NCI-H2081 treated with DMSO at 0.1 percent for 48 hours (cell line): ENCODE results near the gene CCDC88B.

Experiments
- DNase-seq: peaks from one replicate; lab custom pipeline; 2025; lab: John Stamatoyannopoulos, UW

Gene CCDC88B

DNA sequence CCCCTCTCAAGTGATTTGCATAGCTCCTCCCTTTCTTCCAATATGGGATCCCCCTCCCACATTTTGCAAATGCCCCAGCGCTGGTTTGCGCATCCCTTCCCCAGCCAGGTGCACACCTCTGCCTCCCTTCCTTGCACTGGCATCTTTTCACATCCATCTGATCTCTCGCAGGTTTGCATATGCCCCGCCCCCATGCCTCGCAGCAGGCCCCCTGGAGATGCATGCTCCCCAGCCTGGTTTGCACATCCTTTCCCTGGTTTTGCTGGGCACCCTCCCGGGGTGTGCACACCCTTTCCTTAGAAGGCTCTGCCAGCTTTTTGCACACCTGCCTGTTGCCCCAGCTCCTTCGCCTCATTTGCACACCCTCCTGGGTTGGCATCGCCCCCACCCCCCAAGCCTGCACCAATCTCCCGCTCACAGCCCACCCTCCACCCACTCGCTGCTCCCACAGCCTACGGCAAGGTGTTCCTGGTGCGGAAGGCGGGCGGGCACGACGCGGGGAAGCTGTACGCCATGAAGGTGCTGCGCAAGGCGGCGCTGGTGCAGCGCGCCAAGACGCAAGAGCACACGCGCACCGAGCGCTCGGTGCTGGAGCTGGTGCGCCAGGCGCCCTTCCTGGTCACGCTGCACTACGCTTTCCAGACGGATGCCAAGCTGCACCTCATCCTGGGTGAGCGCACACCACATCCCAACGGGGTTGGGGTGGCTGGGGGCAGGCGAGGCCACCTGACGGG is 19.9 kb downstream of the CCDC88B start:
- DNase-seq, result no peak

DNA sequence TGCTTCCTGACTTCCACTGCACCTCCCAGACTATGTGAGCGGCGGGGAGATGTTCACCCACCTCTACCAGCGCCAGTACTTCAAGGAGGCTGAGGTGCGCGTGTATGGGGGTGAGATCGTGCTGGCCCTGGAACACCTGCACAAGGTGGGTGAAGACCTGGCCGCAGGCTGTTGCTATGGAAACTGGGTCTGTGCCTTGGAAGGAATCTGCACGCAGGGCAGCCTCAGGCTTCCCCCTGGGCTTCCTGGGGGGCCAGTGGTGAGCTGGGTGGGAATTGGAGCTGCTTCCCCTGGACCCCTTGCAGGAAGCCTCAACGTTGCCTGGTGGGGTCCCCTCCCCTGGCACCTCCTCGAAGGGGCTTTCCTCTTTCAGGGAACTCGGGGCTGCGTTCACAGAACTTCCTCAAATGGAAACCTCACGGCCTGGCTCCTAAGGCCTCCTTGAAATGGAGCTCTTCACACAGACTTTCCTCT is 20.5 kb downstream of the CCDC88B start:
- DNase-seq, result no peak

DNA sequence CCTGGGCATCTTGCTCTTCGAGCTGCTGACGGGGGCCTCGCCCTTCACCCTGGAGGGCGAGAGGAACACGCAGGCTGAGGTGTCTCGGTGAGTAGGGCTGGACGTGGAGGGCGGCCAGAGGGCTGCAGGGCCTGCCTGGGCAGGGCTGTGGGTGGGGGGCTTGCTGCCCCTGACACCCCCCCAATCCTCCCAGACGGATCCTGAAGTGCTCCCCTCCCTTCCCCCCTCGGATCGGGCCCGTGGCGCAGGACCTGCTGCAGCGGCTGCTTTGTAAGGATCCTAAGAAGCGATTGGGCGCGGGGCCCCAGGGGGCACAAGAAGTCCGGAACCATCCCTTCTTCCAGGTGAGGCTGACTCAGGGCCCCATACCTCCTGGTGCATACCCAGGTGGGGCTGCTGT is 21.7 kb downstream of the CCDC88B start:
- no peak for DNase-seq

DNA sequence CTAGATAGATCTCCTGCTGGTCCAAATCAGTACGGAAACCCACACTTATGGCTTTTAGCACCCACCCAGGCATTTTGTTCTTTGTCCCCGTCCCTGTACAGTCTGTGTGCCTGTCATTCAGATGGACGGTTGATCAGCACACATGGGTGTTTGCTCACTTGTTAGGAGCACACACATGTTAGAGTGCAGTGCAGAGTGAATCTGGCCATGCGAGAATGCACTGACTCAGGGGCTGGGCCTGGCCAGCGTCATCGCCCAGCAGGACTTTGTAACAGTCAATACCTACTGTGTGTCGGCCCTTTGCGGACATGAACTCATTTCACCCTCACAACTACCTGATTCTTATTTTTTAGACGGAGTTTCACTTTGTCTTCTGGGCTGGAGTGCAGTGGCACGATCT is 22.3 kb downstream of the CCDC88B start:
- DNase-seq, result no peak

DNA sequence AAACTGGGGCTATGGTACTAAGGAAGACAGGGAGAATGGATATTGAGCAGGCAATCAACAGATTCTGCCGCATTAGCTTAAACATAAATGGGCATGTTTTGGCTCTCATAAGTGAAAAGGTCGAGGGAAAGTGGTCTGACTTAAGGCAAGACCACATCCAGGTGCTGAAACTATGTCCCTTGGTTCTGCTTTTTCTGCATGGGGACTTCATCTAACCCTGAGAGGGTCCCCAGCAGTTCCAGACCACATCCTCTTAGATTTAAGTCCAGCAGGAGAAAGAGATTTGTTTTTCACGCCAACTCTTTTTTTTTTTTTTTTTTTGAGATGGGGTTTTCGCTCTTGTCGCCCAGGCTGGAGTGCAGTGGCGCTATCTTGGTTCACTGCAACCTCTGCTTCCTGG is 24.4 kb downstream of the CCDC88B start:
- DNase-seq, result no peak

DNA sequence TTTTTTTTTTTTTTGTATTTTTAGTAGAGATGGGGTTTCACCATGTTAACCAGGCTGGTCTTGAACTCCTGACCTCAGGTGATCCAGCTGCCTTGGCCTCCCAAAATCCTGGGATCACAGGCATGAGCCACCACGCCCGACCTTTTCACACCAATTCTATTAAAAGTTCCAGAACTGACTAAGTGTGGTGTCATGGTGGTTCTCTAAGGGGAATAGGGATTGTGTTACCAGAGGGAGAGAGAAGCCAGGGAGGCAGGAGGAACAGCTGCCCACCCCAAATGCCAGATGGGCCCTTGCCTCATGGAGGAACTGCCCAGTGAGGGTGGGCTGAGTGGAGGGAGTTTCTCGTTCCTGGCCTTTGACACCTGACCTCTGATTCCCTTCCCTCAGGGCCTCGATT is 24.9 kb downstream of the CCDC88B start:
- DNase-seq, result no peak

DNA sequence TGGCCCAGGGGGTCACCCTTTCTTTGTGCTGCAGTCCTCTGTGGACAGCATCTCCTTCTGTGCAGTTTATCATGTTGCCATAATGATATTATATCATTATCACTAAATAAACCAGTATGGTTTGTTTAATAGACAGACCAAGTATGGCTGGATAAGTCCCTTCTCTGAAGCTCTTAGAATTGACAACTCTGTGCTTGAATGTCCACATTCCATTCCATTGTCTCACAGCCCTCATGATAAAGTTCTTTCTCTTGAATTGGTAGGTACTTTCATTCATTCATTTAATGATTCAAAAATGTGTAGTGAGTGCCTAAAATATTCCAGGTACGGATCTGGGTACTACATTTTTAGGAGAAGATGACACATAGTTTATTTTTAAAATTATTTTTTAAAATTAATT is 26.7 kb downstream of the CCDC88B start:
- no peak for DNase-seq

DNA sequence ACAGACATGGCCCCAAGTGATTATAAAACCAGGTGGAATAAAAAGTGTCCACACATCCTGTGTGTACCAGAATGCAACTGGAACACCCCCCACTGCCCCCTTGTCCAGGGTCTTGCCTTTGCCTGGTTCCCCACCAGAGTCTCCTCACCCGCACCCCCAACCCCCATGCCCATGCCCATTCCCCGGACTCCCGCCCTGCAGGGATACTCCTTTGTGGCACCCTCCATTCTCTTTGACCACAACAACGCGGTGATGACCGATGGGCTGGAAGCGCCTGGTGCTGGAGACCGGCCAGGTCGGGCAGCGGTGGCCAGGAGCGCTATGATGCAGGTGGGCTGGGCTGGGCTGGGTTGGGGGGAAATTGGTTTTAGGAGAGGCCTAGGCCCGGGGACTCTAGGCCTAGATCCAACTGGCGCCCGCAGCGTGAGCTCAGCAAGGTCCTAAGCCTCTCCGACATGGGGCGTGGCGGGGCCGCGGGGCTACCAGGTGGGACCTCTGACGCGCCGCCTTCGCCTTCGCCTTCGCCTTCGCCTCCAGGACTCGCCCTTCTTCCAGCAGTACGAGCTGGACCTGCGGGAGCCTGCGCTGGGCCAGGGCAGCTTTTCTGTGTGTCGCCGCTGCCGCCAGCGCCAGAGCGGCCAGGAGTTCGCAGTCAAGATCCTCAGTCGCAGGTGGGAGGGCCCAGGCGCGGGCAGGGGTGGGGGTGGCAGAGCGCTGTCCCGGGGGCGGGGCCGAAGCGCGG is 28.1 kb downstream of the CCDC88B start:
- no peak for DNase-seq

DNA sequence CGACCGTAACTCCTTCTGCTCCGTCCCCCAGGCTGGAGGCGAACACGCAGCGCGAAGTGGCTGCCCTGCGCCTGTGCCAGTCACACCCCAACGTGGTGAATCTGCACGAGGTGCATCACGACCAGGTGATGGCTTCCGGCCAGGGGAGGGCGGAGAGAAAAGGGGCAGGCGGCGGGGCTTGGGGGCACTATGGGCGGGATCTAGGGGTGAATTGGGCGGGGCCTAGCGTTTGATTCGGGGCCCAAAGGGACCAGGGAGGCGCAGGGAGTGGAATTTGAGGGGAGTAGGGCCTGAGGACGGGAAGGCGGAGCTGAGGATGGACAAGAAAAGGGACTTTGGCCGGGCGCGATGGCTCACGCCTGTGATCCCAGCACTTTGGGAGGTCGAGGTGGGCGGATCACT is 28.7 kb downstream of the CCDC88B start:
- no peak for DNase-seq

DNA sequence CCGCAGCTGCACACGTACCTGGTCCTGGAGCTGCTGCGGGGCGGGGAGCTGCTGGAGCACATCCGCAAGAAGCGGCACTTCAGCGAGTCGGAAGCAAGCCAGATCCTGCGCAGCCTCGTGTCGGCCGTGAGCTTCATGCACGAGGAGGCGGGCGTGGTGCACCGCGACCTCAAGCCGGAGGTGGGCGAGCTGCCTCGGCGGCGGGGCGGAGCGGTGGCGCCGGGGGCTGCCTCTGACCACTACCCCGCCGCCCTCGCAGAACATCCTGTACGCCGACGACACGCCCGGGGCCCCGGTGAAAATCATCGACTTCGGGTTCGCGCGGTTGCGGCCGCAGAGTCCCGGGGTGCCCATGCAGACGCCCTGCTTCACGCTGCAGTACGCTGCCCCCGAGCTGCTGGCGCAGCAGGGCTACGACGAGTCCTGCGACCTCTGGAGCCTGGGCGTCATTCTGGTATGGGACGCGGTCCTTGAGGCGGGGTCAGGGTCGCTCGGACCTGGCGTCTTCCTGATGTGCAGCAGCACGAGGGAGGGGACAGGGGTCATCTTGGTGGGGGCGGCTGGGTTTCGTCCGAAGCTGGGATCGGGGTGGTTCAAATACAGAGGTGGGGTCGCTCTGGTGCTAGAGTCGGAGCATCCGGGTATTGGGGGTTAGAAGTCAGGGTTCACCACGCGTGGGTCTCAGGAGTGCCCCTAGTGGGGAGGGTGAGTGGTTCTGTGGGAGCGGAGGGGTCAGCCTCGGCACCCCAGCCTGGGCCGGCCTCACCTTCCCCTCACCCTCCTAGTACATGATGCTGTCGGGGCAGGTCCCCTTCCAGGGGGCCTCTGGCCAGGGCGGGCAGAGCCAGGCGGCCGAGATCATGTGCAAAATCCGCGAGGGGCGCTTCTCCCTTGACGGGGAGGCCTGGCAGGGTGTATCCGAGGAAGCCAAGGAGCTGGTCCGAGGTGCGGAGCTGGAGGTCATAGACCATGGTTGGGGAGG is 29.7 kb downstream of the CCDC88B start:
- no peak for DNase-seq

DNA sequence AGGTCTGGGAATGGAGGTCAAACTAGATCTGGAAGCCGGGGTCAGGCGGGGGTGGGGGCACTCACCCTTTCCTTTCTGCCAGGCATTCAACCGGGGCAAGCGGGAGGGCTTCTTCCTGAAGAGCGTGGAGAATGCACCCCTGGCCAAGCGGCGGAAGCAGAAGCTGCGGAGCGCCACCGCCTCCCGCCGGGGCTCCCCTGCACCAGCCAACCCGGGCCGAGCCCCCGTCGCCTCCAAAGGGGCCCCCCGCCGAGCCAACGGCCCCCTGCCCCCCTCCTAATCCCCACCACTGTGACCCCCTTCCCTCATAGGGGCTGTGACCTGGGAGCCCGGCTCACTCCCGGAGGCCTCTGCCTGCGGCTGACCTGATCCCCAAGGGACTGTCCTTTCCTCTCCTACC is 31.2 kb downstream of the CCDC88B start:
- DNase-seq, result no peak

DNA sequence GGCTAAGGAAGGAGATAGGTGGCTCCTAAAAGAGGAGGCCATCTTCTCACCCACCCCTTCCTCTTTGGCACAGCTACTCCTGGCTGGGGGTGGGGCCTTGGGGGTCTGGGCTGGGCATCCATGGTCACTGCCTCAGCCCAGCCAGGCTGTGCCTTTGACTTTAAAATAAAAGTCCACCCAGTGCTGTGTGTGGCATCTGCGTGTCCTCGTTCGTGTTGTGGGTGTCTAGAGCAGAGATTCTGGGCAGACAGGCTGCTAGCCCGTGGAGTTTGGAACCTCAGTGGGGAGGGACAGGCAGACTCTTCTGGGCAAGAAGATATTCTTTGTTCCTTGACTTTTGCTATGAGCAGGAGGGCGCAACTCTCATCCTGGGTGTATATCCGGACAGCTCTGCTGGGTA is 32.0 kb downstream of the CCDC88B start:
- no peak for DNase-seq

DNA sequence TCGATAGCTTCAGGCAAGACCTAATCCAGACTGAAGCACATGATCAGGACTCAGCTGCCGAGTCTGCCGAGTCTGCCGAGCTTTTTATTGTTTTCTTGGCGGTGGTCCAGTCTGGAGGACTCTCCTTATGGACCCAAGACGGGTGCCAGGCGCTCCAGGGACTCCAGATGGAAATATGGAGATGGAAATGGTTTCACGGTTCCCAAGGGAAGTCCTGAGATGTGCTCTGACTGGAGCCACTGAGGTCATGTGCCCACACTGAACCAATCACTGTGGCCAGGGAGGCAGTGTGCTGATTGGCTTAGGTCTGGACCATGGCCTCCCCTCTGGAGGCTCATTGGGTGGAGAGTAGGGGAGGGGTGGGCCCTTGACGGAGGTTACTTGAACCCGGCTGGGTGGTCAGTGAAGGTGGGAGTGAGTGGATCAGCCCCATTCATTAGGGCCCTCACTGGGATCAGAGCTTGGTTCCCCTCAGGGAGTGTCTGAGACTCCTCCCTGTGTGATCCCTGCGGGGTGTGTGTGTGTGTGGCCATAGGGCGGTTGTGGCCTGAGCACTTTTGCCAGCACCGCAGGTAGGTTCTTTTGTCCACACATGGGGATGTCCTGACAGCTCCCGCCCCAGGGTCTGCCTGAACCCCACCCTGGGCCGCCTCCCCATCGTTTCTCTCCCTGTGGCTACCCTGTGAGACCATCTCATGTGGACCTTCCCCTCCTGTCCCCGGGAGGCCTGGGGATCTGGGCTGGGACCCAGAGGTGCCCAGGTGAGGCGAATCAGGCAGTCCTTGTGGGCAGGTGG is 33.0 kb downstream of the CCDC88B start:
- DNase-seq, result peak; percentile 95

DNA sequence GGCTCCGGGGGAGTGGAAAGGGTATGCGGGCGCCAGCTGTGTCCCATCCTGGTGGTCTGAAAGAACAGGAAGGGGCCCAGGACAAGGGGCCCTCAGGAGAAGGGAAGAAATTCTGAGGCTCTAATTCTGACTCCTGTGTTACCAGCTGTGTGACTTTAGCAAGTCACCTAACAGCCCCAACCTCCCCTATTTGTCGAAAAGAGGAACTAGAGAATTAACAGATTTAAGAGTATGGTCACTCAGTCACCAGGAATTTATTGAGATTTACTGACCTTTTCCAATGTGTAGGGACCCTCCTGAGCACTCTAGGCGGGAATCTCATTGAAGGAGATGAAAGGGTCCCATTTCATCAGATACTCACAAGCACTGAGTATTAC is 33.6 kb downstream of the CCDC88B start:
- DNase-seq, result no peak

DNA sequence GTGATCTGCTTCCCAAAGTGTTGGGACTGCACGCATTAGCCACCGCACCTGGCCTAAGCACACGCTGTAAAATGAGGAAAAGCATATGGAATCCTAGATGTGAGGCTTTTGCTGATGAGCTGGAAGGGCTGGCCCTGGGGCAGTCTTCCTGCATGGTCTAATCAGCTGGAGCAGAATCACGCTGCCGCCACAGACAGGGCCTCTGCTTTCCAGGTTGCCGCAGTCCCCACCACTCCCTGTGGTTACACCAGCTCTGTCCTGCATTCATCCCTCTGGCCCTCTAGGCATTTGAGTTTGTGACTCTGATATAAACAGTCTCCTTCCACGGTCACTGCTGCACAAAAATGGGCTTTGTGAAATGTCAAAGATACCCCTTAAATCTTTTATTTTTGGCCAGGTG is 36.1 kb downstream of the CCDC88B start:
- DNase-seq, result no peak

DNA sequence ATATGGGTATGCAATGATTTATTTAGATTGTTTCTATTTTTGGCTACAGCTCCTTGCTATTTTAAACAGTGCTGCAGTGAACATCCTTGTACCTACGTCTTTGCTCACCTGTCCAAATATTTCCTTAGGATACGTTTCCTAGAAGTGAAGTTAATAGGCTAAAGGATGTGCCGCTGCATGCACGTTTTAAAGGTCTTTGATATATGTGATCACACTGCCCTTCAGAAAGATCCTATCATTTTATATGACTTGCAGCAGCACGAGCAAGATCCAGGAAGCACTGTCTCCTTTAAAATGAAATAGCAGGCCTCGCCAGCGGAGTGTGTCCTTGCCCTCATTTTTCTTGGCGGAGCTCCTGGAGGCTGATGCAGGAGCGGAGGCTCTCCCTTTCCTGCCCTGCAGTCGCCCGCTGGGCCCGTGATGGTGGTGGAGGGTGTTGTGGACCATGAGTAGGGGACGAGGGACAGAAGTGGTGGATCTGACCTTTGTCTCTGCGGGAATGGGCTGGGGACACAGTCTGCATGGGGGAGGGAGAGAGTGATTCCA is 38.4 kb downstream of the CCDC88B start:
- DNase-seq, result no peak

DNA sequence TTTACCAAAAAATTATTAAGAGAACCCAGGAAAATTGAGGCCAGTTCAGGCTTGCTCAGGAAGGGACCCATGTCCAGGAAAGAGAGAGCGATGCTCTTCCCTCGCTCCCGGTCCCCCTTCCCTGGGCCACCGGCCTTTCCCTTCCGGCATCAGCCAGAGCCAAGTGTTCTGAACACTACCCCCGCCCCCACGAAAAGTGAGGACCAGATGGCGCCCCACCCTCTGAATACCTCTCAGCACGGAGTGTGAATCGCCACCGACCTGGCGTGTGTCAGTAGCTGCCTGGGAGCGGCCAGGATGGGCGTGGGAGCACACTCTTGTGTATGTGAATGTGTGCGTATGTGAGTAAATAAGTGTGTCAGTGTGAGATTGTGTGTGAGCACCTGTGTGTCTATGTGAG is 39.2 kb downstream of the CCDC88B start:
- DNase-seq, result no peak

DNA sequence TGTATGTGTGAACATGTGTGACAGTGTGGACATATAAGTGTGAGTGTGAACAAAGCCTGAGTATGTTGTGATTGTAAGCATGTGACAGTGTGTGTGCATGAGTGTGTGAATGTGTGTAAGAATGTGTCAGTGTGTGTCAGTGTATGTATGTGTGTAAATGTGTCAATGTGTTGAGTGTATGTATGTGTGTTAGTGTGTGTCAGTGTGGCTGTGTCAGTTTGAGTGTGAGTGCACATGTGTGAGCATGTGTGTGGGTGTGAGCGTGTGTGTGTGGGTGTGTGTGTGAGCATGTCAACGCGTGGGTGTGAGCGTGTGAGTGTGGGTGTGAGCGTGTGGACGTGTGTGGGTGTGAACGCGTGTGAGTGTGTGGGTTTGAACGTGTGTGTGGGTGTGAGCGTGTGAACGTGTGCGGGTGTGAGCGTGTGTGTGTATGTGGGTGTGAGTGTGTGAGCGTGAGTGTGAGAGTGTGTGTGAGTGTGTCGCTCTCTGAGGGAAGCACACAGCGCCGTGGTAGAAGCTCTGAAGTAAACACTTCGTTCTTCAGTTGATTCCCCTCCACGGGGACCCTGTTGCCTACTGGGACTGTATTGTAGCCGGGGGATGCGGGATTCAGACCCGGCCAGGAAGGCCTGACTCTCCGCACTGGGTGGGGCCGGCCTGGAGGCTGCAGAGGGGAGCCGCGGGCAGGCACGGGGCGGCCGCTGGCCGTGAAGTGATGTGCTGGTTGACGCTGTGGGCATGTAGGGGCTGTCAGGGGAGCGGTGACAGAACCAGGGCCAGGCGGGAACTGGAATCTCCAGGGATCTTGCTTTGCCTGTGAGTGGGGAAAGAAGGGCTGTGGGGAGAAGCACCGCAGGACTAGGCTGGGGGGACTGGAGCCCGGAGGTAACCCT is 40.1 kb downstream of the CCDC88B start:
- no peak for DNase-seq

DNA sequence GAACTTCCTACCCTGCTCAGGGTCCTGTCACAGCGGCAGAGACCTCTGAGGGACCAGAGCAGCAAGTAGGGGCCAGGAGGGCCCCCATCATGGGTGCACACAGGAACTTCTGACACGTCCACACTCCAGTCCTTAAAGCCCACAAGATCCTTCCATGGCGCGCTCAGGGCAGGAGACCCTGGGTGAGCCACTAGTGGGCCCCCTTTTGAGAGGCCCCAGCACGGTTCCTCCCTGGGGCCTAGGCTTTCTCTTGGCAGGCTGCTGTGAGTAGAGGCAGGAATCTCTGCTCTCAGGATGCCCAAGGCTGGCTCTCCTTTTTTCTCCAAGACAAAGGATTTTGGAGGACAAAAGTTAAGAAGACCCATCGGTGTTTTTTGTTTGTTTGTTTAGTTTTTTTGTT is 41.3 kb downstream of the CCDC88B start:
- no peak for DNase-seq

DNA sequence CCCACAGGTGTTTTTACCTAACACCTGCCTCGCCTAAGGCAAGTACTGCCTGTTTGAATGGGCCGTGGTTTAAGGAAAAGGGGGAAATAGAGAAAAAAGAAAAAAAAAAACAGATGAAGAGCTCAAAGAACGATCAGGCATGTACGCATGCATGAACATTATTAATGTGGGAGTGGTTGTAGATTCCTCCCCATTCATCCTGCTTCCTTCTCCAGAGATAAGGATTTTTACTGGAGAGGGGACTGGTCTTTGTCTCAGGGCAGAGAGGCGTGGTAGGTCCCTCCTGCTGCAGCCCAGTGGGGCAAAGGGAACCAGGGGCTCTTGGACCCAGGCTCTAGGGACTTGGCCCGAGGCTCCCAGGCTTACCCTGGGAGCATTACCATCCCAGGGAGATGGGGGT is 42.0 kb downstream of the CCDC88B start:
- no peak for DNase-seq
